ENCODE measurements around the gene FBXO24.
A peak's percentile ranks its signal among the peaks of the same experiment; 100 is the strongest.
"Not testable (repeated sequence)": the region's sequence is repeated elsewhere in the genome, so short reads cannot be mapped to it uniquely, and the experiment has no call there.

FBXO24 gene

GRCh38 chr7:100538654-100539435 is 47.3 kb upstream of the FBXO24 start, which contains the start of gene AGFG2:
Gene AGFG2 (plus strand): TSS chr7:100539203. CDS start chr7:100539347, 144 bp downstream.
- peak within 1 kb of the TSS; percentile 60 for H3K9ac ChIP-seq (ENCODE audit: low read length)
- H4K20me1 ChIP-seq (ENCODE audit: insufficient read depth, low read length): no peaks in the 10 kb centered on the region; the same call in 1 of the 2 replicates
- peaks cover 5% of the 10 kb centered on the region; the same call in 1 of the 2 replicates for H3K27me3 ChIP-seq (ENCODE audit: insufficient read depth, low read length)
- TF ChIP-seq, protein P1, sequence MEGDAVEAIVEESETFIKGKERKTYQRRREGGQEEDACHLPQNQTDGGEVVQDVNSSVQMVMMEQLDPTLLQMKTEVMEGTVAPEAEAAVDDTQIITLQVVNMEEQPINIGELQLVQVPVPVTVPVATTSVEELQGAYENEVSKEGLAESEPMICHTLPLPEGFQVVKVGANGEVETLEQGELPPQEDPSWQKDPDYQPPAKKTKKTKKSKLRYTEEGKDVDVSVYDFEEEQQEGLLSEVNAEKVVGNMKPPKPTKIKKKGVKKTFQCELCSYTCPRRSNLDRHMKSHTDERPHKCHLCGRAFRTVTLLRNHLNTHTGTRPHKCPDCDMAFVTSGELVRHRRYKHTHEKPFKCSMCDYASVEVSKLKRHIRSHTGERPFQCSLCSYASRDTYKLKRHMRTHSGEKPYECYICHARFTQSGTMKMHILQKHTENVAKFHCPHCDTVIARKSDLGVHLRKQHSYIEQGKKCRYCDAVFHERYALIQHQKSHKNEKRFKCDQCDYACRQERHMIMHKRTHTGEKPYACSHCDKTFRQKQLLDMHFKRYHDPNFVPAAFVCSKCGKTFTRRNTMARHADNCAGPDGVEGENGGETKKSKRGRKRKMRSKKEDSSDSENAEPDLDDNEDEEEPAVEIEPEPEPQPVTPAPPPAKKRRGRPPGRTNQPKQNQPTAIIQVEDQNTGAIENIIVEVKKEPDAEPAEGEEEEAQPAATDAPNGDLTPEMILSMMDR (IDR thresholded peaks at IDR 0.05; ENCODE audit: low read length): no peak
- TF ChIP-seq EZH2 (IDR thresholded peaks at IDR 0.05; ENCODE audit: borderline replicate concordance, low read length): no peak
- peak within 1 kb of the TSS; percentile 73 for H3K4me3 ChIP-seq (ENCODE audit: low read depth, low read length, poor library complexity, severe bottlenecking)
- no peaks in the 10 kb centered on the region for H3K79me2 ChIP-seq (ENCODE audit: insufficient read depth, low read length)
- H3K4me1 ChIP-seq (ENCODE audit: insufficient read depth, low read length, severe bottlenecking): peaks cover 15% of the 10 kb centered on the region
- H3K9me2 ChIP-seq (ENCODE audit: low read depth, low read length): no peaks in the 10 kb centered on the region
- H3K9me3 ChIP-seq (ENCODE audit: low read length): no peaks in the 10 kb centered on the region
- no peaks in the 10 kb centered on the region for H3K36me3 ChIP-seq (ENCODE audit: insufficient read depth, low read length)
- no peak within 1 kb of the TSS for H3K27ac ChIP-seq (ENCODE audit: low read depth, low read length, poor library complexity, severe bottlenecking)
- H2AFZ ChIP-seq (ENCODE audit: low read length): peak within 1 kb of the TSS; percentile 98
- H3K4me2 ChIP-seq (ENCODE audit: low read length): peak within 1 kb of the TSS; percentile 93
- H3F3A ChIP-seq (ENCODE audit: insufficient read depth, low read length): no peaks in the 10 kb centered on the region

DNA sequence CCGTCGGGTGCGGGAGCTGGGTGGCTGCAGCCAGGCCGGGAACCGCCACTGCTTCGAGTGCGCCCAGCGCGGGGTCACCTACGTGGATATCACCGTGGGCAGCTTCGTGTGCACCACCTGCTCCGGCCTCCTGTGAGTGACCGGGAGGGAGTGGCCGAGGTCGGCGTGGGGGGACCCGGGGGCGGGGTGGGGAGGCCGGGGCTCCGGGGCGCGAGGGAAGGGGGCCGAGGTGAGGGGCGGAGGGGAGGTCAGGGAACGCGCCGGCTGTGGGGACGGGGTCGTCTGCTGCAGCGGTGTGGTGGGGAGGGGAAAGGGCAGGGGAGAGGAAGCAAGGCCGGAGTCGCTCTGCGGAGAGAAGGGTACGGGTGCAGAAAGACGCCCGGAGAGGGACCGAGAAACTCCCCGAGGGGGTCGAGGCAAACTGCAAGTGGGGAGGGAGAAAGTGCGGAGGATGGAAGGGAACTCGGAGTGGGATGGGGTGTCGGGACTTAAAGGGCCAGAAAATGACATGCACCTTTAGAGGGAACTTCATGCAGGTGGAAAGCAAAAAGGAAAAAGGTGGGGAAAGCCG is 46.6 kb upstream of the FBXO24 start:
- peaks cover 15% of the 10 kb centered on the region for H3K4me1 ChIP-seq (ENCODE audit: insufficient read depth, low read length, severe bottlenecking)
- H3K36me3 ChIP-seq (ENCODE audit: insufficient read depth, low read length): no peaks in the 10 kb centered on the region
- H3K27me3 ChIP-seq (ENCODE audit: insufficient read depth, low read length): peaks cover 5% of the 10 kb centered on the region; the same call in 1 of the 2 replicates
- no peak for TF ChIP-seq EZH2 (IDR thresholded peaks at IDR 0.05; ENCODE audit: borderline replicate concordance, low read length)
- TF ChIP-seq, protein P1 (IDR thresholded peaks at IDR 0.05; ENCODE audit: low read length): no peak
- H3F3A ChIP-seq (ENCODE audit: insufficient read depth, low read length): no peaks in the 10 kb centered on the region
- H2AFZ ChIP-seq (ENCODE audit: low read length): no peak overlapping the region
- no peak overlapping the region for H3K27ac ChIP-seq (ENCODE audit: low read depth, low read length, poor library complexity, severe bottlenecking)
- H3K79me2 ChIP-seq (ENCODE audit: insufficient read depth, low read length): no peaks in the 10 kb centered on the region
- peak overlapping the region; percentile 60 for H3K9ac ChIP-seq (ENCODE audit: low read length)
- no peaks in the 10 kb centered on the region; the same call in 1 of the 2 replicates for H4K20me1 ChIP-seq (ENCODE audit: insufficient read depth, low read length)
- peak overlapping the region; percentile 77 for H3K4me2 ChIP-seq (ENCODE audit: low read length)
- H3K9me2 ChIP-seq (ENCODE audit: low read depth, low read length): no peaks in the 10 kb centered on the region
- H3K9me3 ChIP-seq (ENCODE audit: low read length): no peaks in the 10 kb centered on the region
- peak overlapping the region; percentile 73 for H3K4me3 ChIP-seq (ENCODE audit: low read depth, low read length, poor library complexity, severe bottlenecking)

- H3K36me3 ChIP-seq (ENCODE audit: insufficient read depth, low read length): no peaks in the 10 kb centered on the region
- H3K27ac ChIP-seq (ENCODE audit: low read depth, low read length, poor library complexity, severe bottlenecking): no peak overlapping the region
- no peaks in the 10 kb centered on the region for H3F3A ChIP-seq (ENCODE audit: insufficient read depth, low read length)
- no peak overlapping the region for H2AFZ ChIP-seq (ENCODE audit: low read length)
- H4K20me1 ChIP-seq (ENCODE audit: insufficient read depth, low read length): no peaks in the 10 kb centered on the region; the same call in 1 of the 2 replicates
- peak overlapping the region; percentile 60 for H3K9ac ChIP-seq (ENCODE audit: low read length)
- peak overlapping the region; percentile 73 for H3K4me3 ChIP-seq (ENCODE audit: low read depth, low read length, poor library complexity, severe bottlenecking)
- no peaks in the 10 kb centered on the region for H3K9me3 ChIP-seq (ENCODE audit: low read length)
- peak overlapping the region; percentile 77 for H3K4me2 ChIP-seq (ENCODE audit: low read length)
- no peaks in the 10 kb centered on the region for H3K9me2 ChIP-seq (ENCODE audit: low read depth, low read length)
- H3K79me2 ChIP-seq (ENCODE audit: insufficient read depth, low read length): no peaks in the 10 kb centered on the region
- H3K27me3 ChIP-seq (ENCODE audit: insufficient read depth, low read length): peaks cover 5% of the 10 kb centered on the region; the same call in 1 of the 2 replicates
- no peak for TF ChIP-seq EZH2 (IDR thresholded peaks at IDR 0.05; ENCODE audit: borderline replicate concordance, low read length)
- peaks cover 15% of the 10 kb centered on the region for H3K4me1 ChIP-seq (ENCODE audit: insufficient read depth, low read length, severe bottlenecking)
These were observed 45.9 kb upstream of the FBXO24 start for GRCh38 chr7:100540073-100540723.

GRCh38 chr7:100541309-100541708 is 44.8 kb upstream of the FBXO24 start:
- H3K79me2 ChIP-seq (ENCODE audit: insufficient read depth, low read length); H3K4me3 ChIP-seq (ENCODE audit: low read depth, low read length, poor library complexity, severe bottlenecking); H2AFZ ChIP-seq (ENCODE audit: low read length); H3K4me2 ChIP-seq (ENCODE audit: low read length); H3K27ac ChIP-seq (ENCODE audit: low read depth, low read length, poor library complexity, severe bottlenecking); H3K27me3 ChIP-seq (ENCODE audit: insufficient read depth, low read length); H4K20me1 ChIP-seq (ENCODE audit: insufficient read depth, low read length); H3K9ac ChIP-seq (ENCODE audit: low read length); H3K36me3 ChIP-seq (ENCODE audit: insufficient read depth, low read length); H3F3A ChIP-seq (ENCODE audit: insufficient read depth, low read length); H3K9me3 ChIP-seq (ENCODE audit: low read length); H3K9me2 ChIP-seq (ENCODE audit: low read depth, low read length): not testable (repeated sequence)
- peaks cover 15% of the 10 kb centered on the region for H3K4me1 ChIP-seq (ENCODE audit: insufficient read depth, low read length, severe bottlenecking)

All from OCI-LY1 (cell line).